ENCODE results near the gene CHMP1A.
"Not testable (repeated sequence)": the region's sequence is repeated elsewhere in the genome, so short reads cannot be mapped to it uniquely, and the experiment has no call there.

Gene CHMP1A

GRCh38 chr16:89691231-89691985 lies 33.9 kb upstream of the CHMP1A start:
- no peak for TF ChIP-seq CTCF (IDR thresholded peaks at IDR 0.05; ENCODE audit: low read depth, low read length)
- in situ Hi-C loops (cut with HindIII; ENCODE audit: low sequenced_read_pairs): no loop called here
- DNase-seq (ENCODE audit: low read depth, low spot score): no peak
- no peak overlapping the region for H3K4me3 ChIP-seq (ENCODE audit: low read depth, low read length)

GRCh38 chr16:89690392-89690901 lies 32.9 kb upstream of the CHMP1A start:
- H3K4me3 ChIP-seq (ENCODE audit: low read depth, low read length): no peak overlapping the region
- DNase-seq (ENCODE audit: low read depth, low spot score): no peak
- no peak for TF ChIP-seq CTCF (IDR thresholded peaks at IDR 0.05; ENCODE audit: low read depth, low read length)
- in situ Hi-C loops (cut with HindIII; ENCODE audit: low sequenced_read_pairs): no loop called here

GRCh38 chr16:89689621-89690020 lies 32.1 kb upstream of the CHMP1A start:
- H3K4me3 ChIP-seq (ENCODE audit: low read depth, low read length); in situ Hi-C loops (cut with HindIII; ENCODE audit: low sequenced_read_pairs); DNase-seq (ENCODE audit: low read depth, low spot score): not testable (repeated sequence)

GRCh38 chr16:89689142-89689541 lies 31.6 kb upstream of the CHMP1A start:
- DNase-seq (ENCODE audit: low read depth, low spot score): no peak
- in situ Hi-C loops (cut with HindIII; ENCODE audit: low sequenced_read_pairs): no loop called here
- TF ChIP-seq CTCF (IDR thresholded peaks at IDR 0.05; ENCODE audit: low read depth, low read length): no peak
- no peak overlapping the region for H3K4me3 ChIP-seq (ENCODE audit: low read depth, low read length)

- in situ Hi-C loops (cut with HindIII; ENCODE audit: low sequenced_read_pairs): no loop called here
Observed at GRCh38 chr16:89688395-89688794, 30.9 kb upstream of the CHMP1A start.

GRCh38 chr16:89687092-89687940 lies 29.8 kb upstream of the CHMP1A start:
- peak overlapping the region; percentile 60 for H3K4me3 ChIP-seq (ENCODE audit: low read depth, low read length)

More at GRCh38 chr16:89688395-89688794, 30.9 kb upstream of the CHMP1A start:
- DNase-seq (ENCODE audit: low read depth, low spot score): no peak
- no peak for TF ChIP-seq CTCF (IDR thresholded peaks at IDR 0.05; ENCODE audit: low read depth, low read length)
- no peak overlapping the region for H3K4me3 ChIP-seq (ENCODE audit: low read depth, low read length)

More at GRCh38 chr16:89687092-89687940, 29.8 kb upstream of the CHMP1A start:
- TF ChIP-seq CTCF (IDR thresholded peaks at IDR 0.05; ENCODE audit: low read depth, low read length): no peak
- in situ Hi-C loops (cut with HindIII; ENCODE audit: low sequenced_read_pairs): no loop called here
- peak; percentile 40 for DNase-seq (ENCODE audit: low read depth, low spot score)
